ENCODE results near the gene TCEA2.

Gene TCEA2

GRCh38 chr20:64036346-64037198 lies 26.4 kb upstream of the TCEA2 start:
- no peak for DNase-seq

- DNase-seq = no peak
These were observed 25.9 kb upstream of the TCEA2 start for GRCh38 chr20:64037199-64037497.

- DNase-seq = no peak
These were observed 25.3 kb upstream of the TCEA2 start for GRCh38 chr20:64037498-64038213.

GRCh38 chr20:64038224-64038564 lies 24.8 kb upstream of the TCEA2 start:
- DNase-seq = no peak

- no peak for DNase-seq
These were observed 24.3 kb upstream of the TCEA2 start for GRCh38 chr20:64038565-64039292.

GRCh38 chr20:64039293-64040160 lies 23.5 kb upstream of the TCEA2 start:
- no peak for DNase-seq

GRCh38 chr20:64040231-64041039 lies 22.6 kb upstream of the TCEA2 start:
- DNase-seq = no peak

GRCh38 chr20:64041040-64041780 lies 21.8 kb upstream of the TCEA2 start:
- no peak for DNase-seq

- no peak for DNase-seq
These were observed 21.3 kb upstream of the TCEA2 start for GRCh38 chr20:64041781-64042053.

GRCh38 chr20:64042054-64042781 lies 20.8 kb upstream of the TCEA2 start:
- DNase-seq = no peak

- DNase-seq = no peak
These were observed 19.2 kb upstream of the TCEA2 start for GRCh38 chr20:64043768-64044167.

- DNase-seq = no peak
These were observed 18.3 kb upstream of the TCEA2 start for GRCh38 chr20:64044484-64045247.

- DNase-seq = no peak
These were observed 17.5 kb upstream of the TCEA2 start for GRCh38 chr20:64045346-64046011.

- no peak for DNase-seq
These were observed 16.0 kb upstream of the TCEA2 start for GRCh38 chr20:64047046-64047389.

- DNase-seq = no peak
These were observed 15.0 kb upstream of the TCEA2 start for GRCh38 chr20:64047968-64048401.

GRCh38 chr20:64048402-64049044 lies 14.5 kb upstream of the TCEA2 start:
- no peak for DNase-seq

GRCh38 chr20:64049060-64049877 lies 13.7 kb upstream of the TCEA2 start, which contains the start of gene SOX18:
Gene SOX18, minus strand, starts transcription at chr20:64049639. Its CDS starts 123 bp downstream, at chr20:64049516.
- no peak for DNase-seq

GRCh38 chr20:64049878-64050260 lies 13.1 kb upstream of the TCEA2 start:
- DNase-seq = no peak
